BLaER1 treated with 17β-estradiol and CSF1 and Interleukin-3, amounts not matched to agents 10 nM and 100 nM (cell line): ENCODE measurements around the gene ABLIM2.

Experiments
- H3K27ac ChIP-seq, 11 experiments: shearing (Covaris generic); formaldehyde crosslinking; 2 replicates each; pipeline ENCODE4 v1.8.1; 2022
- H3K27me3 ChIP-seq, 11 experiments: shearing (Covaris generic); formaldehyde crosslinking; 2 replicates each; pipeline ENCODE4 v1.8.1; 2022
- H3K36me3 ChIP-seq, 11 experiments: shearing (Covaris generic); formaldehyde crosslinking; 2 replicates each; pipeline ENCODE4 v1.8.1; 2022
- H3K4me1 ChIP-seq, 10 experiments: shearing (Covaris generic); formaldehyde crosslinking; 2 replicates each; pipeline ENCODE4 v1.8.1; 2022
- H3K4me2 ChIP-seq, 11 experiments: shearing (Covaris generic); formaldehyde crosslinking; 2 replicates each; pipeline ENCODE4 v1.8.1; 2022
- H3K4me3 ChIP-seq, 10 experiments: shearing (Covaris generic); formaldehyde crosslinking; 2 replicates each; pipeline ENCODE4 v1.8.1; 2022
- H3K9ac ChIP-seq, 11 experiments: shearing (Covaris generic); formaldehyde crosslinking; 2 replicates each; pipeline ENCODE4 v1.8.1; 2022
- H3K9me3 ChIP-seq, 11 experiments: shearing (Covaris generic); formaldehyde crosslinking; replicated peaks in 1 of 11; 2 replicates each; pipeline ENCODE4 v1.8.1; 2022
- H4K20me1 ChIP-seq, 11 experiments: shearing (Covaris generic); formaldehyde crosslinking; 2 replicates each; pipeline ENCODE4 v1.8.1; 2022
- Cebpa-rat ChIP-seq, 11 experiments: shearing (Covaris generic); IDR thresholded peaks; 2 replicates each; pipeline ENCODE4 v1.8.1; 2022

Gene ABLIM2

DNA sequence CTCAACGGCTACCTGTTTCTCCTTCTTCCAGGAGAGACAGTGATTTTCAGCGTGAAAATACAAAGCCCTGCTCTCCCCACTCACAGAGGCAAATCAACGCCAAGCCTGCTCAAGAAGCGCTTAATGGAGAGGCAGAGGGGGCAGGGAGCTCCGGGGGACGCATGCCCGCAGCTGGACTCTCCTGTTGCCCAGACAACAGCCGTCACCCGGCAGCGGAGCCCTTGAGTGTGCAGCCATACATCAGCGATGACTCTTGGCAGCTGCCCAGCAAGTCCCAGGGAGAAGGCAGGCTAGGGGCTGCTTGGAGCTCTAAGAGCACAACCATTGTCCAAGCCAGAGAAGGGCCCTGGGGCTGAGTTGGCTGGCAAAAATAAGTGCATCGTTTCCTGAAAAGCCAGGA lies 148.0 kb downstream of the ABLIM2 start:
- Histone ChIP-seq H3K4me2 (peak overlapping the region in 9 of 11 experiments; percentile 39 to 81 (median 61); a peak in 17 of 22 replicates), H3K4me3 (no peak overlapping the region), H3K9me3 (no peaks in the 10 kb centered on the region), H3K36me3 (no peaks in the 10 kb centered on the region), H3K27me3 (no peaks in the 10 kb centered on the region), H4K20me1 (peaks cover 0 to 9% (median 0%) of the 10 kb centered on the region in 11 experiments; a peak in 1 of 22 replicates), H3K4me1 (peaks cover 0 to 41% (median 38%) of the 10 kb centered on the region in 10 experiments; a peak in 17 of 20 replicates), H3K27ac (peak overlapping the region in 4 of 11 experiments; percentile 35 to 69 (median 53); a peak in 5 of 22 replicates), H3K9ac (peak overlapping the region in 2 of 11 experiments; percentile 4 to 17; a peak in 1 of 22 replicates)
- TF ChIP-seq Cebpa-rat (IDR thresholded peaks at IDR 0.05) = no peak

DNA sequence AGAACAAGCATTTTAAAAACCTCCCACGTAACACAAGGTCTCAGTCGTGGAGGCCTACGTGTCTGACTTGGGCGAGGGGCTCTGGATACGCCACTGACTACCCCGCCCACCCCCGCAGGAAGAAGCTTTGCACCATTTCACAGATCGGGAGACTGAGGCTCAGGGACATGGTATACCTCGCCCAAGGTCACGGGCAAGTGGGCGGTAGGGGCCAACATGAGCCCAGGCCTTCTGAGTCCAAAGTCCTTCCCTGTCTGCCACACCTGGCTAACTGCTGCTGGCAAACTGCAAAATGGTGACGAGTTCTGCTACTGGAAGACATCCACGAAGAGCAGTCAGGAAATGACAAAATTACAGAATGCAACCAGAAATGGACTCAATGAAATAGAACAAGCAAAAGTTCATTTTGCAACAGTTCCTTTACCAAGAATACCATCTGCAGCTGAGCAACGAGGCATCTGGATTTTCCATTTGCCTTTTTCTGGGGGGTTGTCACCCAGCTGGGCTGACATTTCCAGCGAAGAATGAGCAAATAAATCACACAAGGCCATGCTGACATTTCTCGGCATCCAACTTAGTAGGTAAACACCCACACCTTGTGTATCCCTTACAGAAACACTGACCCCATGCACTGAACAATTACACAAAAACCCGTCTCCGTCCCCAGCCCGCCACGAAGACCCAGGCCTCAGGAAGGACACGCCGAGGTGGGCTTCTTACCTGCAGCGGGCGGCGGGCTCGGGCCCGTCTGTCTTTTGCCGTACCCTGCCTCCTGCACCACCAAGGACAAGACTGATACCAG lies 148.7 kb downstream of the ABLIM2 start:
- no peak overlapping the region for H3K4me3 ChIP-seq
- TF ChIP-seq Cebpa-rat (IDR thresholded peaks at IDR 0.05) = peak in 2 of 11 experiments; percentile 24 to 52; a peak in 1 of 22 replicates
- no peaks in the 10 kb centered on the region for H3K9me3 ChIP-seq
- H3K36me3 ChIP-seq = no peaks in the 10 kb centered on the region
- no peaks in the 10 kb centered on the region for H3K27me3 ChIP-seq
- peaks cover 0 to 34% (median 31%) of the 10 kb centered on the region in 10 experiments; a peak in 17 of 20 replicates for H3K4me1 ChIP-seq
- peak overlapping the region in 3 of 11 experiments; percentile 4 to 32 (median 17); a peak in 1 of 22 replicates for H3K9ac ChIP-seq
- peak overlapping the region in 9 of 11 experiments; percentile 39 to 81 (median 61); a peak in 19 of 22 replicates for H3K4me2 ChIP-seq
- H3K27ac ChIP-seq = peak overlapping the region in 4 of 11 experiments; percentile 35 to 69 (median 64); a peak in 6 of 22 replicates
- peaks cover 0 to 9% (median 0%) of the 10 kb centered on the region in 11 experiments; a peak in 1 of 22 replicates for H4K20me1 ChIP-seq

DNA sequence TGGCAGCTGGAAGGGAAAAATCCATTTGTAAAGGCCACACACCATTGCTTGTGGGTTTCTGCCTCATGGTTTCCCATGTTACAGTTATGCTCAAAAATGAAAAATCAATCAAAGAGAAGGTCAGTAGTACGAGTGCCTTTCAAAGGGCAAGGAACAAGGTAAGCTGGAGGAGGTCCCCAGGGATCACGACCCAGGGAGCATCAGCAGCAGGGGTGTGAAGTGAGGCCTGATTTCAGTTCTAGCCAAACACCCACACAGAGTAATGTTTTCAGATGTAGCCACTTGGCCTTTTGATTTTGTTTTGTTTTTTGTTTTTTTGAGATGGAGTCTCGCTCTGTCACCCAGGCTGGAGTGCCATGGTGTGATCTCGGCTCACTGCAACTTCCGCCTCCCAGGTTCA lies 149.5 kb downstream of the ABLIM2 start:
- H3K4me1 ChIP-seq = peaks cover 0 to 33% (median 27%) of the 10 kb centered on the region in 10 experiments; a peak in 17 of 20 replicates
- H3K9ac ChIP-seq = no peak overlapping the region; a peak in 1 of 22 replicates
- H3K9me3 ChIP-seq = no peaks in the 10 kb centered on the region
- no peaks in the 10 kb centered on the region for H3K27me3 ChIP-seq
- peaks cover 0 to 9% (median 0%) of the 10 kb centered on the region in 11 experiments; a peak in 2 of 22 replicates for H4K20me1 ChIP-seq
- TF ChIP-seq Cebpa-rat (IDR thresholded peaks at IDR 0.05) = no peak
- H3K36me3 ChIP-seq = no peaks in the 10 kb centered on the region
- peak overlapping the region in 3 of 11 experiments; percentile 50 to 62 (median 56); a peak in 4 of 22 replicates for H3K27ac ChIP-seq
- peak overlapping the region in 8 of 11 experiments; percentile 43 to 81 (median 62); a peak in 14 of 22 replicates for H3K4me2 ChIP-seq
- no peak overlapping the region for H3K4me3 ChIP-seq

DNA sequence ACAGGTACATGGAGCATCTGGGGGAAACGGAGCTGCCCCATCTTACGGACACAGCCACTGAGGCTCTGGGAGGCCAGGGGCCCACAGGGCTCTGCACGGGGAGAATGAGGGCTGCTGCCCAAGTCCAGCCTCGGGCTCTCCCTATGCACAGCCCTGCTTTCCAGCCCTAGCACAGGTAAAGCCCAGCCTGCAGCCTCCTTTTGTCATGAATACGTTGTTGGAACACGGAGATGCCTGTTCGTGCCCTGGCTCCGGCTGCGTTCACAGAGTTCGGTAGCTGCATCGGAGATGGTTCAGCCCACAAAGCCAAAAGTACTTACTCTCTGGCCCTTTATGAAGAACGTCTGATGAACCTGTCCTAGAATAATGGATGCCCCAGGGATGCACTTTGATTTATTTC lies 150.2 kb downstream of the ABLIM2 start:
- Histone ChIP-seq H3K4me3 (no peak overlapping the region), H3K27me3 (no peaks in the 10 kb centered on the region), H3K9me3 (no peaks in the 10 kb centered on the region), H3K4me1 (peaks cover 0 to 33% (median 27%) of the 10 kb centered on the region in 10 experiments; a peak in 17 of 20 replicates), H3K4me2 (no peak overlapping the region), H4K20me1 (peaks cover 0 to 9% (median 0%) of the 10 kb centered on the region in 11 experiments; a peak in 2 of 22 replicates), H3K36me3 (no peaks in the 10 kb centered on the region), H3K27ac (no peak overlapping the region), H3K9ac (no peak overlapping the region)
- TF ChIP-seq Cebpa-rat (IDR thresholded peaks at IDR 0.05) = no peak

DNA sequence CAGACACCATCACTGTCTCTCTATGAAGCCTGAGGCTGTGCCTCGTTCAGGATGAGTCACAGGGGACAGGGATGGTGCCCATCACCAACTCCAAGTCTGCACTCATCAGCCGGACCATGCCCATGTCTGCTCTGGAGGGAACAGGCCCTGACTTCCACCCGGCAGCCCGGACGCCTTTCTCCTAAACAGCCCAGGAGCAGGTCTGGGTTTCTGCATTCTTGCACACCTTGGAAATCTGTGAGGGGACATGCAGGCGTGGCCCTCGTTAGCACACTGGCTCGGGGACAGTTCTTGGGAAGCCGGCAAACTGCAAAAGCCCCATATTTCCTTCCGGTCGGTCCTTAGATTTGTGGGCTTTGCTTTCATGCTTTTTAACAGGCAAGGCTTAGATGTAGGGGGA lies 151.0 kb downstream of the ABLIM2 start:
- no peaks in the 10 kb centered on the region for H3K27me3 ChIP-seq
- no peak for TF ChIP-seq Cebpa-rat (IDR thresholded peaks at IDR 0.05)
- H3K36me3 ChIP-seq = no peaks in the 10 kb centered on the region
- H3K4me3 ChIP-seq = no peak overlapping the region
- peaks cover 0 to 9% (median 0%) of the 10 kb centered on the region in 11 experiments; a peak in 2 of 22 replicates for H4K20me1 ChIP-seq
- H3K4me2 ChIP-seq = no peak overlapping the region
- H3K27ac ChIP-seq = no peak overlapping the region
- peaks cover 0 to 33% (median 27%) of the 10 kb centered on the region in 10 experiments; a peak in 17 of 20 replicates for H3K4me1 ChIP-seq
- no peaks in the 10 kb centered on the region for H3K9me3 ChIP-seq
- no peak overlapping the region for H3K9ac ChIP-seq

GRCh38 chr4:8006471-8006870 lies 152.1 kb downstream of the ABLIM2 start:
- H3K4me1 ChIP-seq = peaks cover 4 to 35% (median 31%) of the 10 kb centered on the region in 10 experiments; a peak in 19 of 20 replicates
- no peaks in the 10 kb centered on the region for H3K36me3 ChIP-seq
- no peak overlapping the region for H3K27ac ChIP-seq
- H4K20me1 ChIP-seq = peaks cover 0 to 10% (median 0%) of the 10 kb centered on the region in 11 experiments; a peak in 3 of 22 replicates
- no peak overlapping the region for H3K4me2 ChIP-seq
- no peak overlapping the region for H3K9ac ChIP-seq
- TF ChIP-seq Cebpa-rat (IDR thresholded peaks at IDR 0.05) = no peak
- H3K9me3 ChIP-seq = no peaks in the 10 kb centered on the region
- H3K27me3 ChIP-seq = no peaks in the 10 kb centered on the region
- no peak overlapping the region for H3K4me3 ChIP-seq

- no peaks in the 10 kb centered on the region for H3K27me3 ChIP-seq
- no peak overlapping the region for H3K9ac ChIP-seq
- H4K20me1 ChIP-seq = peaks cover 0 to 17% (median 0%) of the 10 kb centered on the region in 11 experiments; a peak in 4 of 22 replicates
- H3K4me1 ChIP-seq = peaks cover 7 to 31% (median 26%) of the 10 kb centered on the region in 10 experiments; a peak in 19 of 20 replicates
- no peak overlapping the region for H3K27ac ChIP-seq
- TF ChIP-seq Cebpa-rat (IDR thresholded peaks at IDR 0.05) = no peak
- H3K9me3 ChIP-seq = no peaks in the 10 kb centered on the region
- H3K4me2 ChIP-seq = peak overlapping the region in 3 of 11 experiments; percentile 3 to 12 (median 9); a peak in 1 of 22 replicates
- no peak overlapping the region for H3K4me3 ChIP-seq
- no peaks in the 10 kb centered on the region for H3K36me3 ChIP-seq
Measured at GRCh38 chr4:8005814-8006215, 152.8 kb downstream of the ABLIM2 start.

DNA sequence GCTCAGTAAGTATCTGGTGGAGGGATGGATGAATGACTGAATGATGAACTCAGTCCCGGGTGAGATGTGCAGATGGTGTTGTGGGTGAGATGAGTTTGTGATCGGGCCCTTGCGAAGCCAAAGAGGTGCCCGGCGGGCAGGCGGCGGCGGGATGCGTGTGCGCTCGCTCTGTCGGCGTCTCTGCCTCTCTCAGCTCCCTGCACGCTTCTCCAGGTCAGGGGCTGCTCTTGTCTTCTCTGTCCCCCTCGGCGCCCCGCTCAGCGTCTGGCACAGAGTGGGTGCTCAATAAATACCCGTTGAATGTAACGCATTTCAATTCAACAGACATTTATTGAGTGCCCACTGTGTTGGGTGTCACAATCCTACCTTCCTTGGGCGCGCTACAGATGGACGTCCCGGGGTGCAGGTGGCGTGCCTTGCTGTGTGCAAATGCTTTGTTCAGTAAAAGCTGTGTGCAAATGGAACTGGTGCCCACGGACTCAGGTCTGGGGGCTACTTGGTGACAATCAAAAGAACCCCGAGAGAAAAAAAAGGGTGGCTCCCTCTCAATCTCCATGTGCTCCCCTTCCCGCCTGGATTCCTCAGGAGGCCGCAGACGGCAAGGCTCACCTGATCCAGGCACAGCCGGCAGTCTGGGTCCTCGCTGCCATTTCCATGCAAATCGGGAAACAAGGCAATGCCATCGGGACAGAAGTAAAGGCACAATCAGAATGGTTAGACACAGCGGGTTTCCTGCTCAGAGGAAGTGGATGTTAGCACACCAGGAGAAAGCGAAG lies 153.4 kb downstream of the ABLIM2 start:
- Histone ChIP-seq H3K36me3 (no peaks in the 10 kb centered on the region), H4K20me1 (peaks cover 0 to 23% (median 0%) of the 10 kb centered on the region in 11 experiments; a peak in 4 of 22 replicates), H3K9me3 (no peaks in the 10 kb centered on the region), H3K4me1 (peaks cover 7 to 25% (median 20%) of the 10 kb centered on the region in 10 experiments; a peak in 19 of 20 replicates), H3K4me2 (peak overlapping the region in 2 of 11 experiments; percentile 3 to 12; a peak in 1 of 22 replicates), H3K27me3 (no peaks in the 10 kb centered on the region), H3K4me3 (no peak overlapping the region), H3K27ac (no peak overlapping the region), H3K9ac (no peak overlapping the region)
- no peak for TF ChIP-seq Cebpa-rat (IDR thresholded peaks at IDR 0.05)
